ENCODE data around the gene ARHGAP42.

DNA sequence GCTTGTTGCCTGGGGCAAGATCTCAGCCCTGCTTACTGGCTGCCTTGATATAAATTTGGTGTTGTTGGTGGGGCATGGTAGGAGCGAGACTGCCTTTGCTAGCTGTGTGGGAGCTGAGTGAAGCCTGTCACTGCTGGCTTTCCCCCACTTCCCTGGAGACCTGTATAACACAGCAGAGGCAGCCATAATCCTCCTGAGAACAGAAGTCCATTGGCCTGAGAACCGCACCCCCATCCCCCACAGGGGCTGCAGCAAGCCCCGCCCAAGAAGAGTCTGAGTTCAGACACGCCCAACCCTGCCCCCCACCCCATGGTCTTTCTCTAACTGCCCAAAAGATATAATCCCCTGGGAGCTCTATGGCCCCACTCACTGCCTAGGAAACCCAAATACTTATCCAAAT is 39.2 kb upstream of the ARHGAP42 start:
- TF ChIP-seq, protein P1, sequence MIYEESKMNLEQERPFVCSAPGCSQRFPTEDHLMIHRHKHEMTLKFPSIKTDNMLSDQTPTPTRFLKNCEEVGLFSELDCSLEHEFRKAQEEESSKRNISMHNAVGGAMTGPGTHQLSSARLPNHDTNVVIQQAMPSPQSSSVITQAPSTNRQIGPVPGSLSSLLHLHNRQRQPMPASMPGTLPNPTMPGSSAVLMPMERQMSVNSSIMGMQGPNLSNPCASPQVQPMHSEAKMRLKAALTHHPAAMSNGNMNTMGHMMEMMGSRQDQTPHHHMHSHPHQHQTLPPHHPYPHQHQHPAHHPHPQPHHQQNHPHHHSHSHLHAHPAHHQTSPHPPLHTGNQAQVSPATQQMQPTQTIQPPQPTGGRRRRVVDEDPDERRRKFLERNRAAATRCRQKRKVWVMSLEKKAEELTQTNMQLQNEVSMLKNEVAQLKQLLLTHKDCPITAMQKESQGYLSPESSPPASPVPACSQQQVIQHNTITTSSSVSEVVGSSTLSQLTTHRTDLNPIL (CRISPR knock-in tag; IDR thresholded peaks at IDR 0.05; ENCODE audit: low read depth) = no peak
- TF ChIP-seq ZC3H10 (CRISPR knock-in tag; IDR thresholded peaks at IDR 0.05) = no peak
- no peak for TF ChIP-seq CSDC2 (CRISPR knock-in tag; IDR thresholded peaks at IDR 0.05)
- TF ChIP-seq ZFP30 (CRISPR knock-in tag; IDR thresholded peaks at IDR 0.05) = no peak
